DMS53 treated with DMSO at 0.1 percent for 48 hours (cell line): Measurements from ENCODE around the gene DRAXIN.

ENCODE experiments used
- DNase-seq: peaks from one replicate; lab custom pipeline; 2025; ENCODE audit not compliant: unreplicated experiment; lab: John Stamatoyannopoulos, UW

The DRAXIN gene

GRCh38 chr1:11654939-11655808 lies 36.3 kb upstream of the DRAXIN start:
- DNase-seq: no peak

DNA sequence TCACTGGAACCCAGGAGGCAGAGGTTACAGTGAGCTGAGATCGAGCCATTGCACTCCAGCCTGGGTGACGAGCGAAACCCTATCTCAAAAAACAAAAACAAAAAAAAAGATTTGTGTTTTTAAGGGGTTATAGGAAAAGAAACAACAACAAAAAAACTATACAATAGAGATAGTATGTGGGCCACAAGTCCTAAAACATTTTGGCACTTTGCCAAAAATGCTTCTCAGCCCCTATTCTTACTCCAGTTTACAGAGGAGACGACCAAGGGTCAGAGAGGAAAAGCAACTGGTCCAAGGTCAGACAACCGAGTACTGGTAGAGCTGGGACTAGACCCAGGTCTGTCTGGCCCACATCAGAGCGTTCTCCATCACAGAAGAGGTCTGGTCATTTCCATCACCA lies 33.9 kb upstream of the DRAXIN start:
- no peak for DNase-seq

DNA sequence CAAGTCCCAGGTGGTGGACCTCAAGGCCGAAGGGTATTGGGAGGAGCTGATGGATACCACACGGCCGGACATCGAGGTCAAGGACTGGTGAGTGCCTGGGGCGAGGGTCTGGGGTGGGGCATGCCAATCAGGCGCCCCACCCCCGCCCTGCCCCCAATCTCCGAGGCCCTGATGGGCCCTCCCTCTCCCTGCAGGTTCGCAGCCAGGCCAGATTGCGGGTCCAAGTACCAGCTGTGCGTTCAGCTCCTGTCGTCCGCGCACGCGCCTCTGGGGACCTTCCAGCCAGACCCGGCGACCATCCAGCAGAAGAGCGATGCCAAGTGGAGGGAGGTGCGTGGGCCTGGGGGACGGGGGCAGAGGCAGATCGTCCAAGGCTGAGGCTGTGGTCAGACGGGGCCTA lies 33.0 kb upstream of the DRAXIN start:
- DNase-seq: no peak

GRCh38 chr1:11659748-11660147 lies 31.8 kb upstream of the DRAXIN start:
- DNase-seq: no peak

DNA sequence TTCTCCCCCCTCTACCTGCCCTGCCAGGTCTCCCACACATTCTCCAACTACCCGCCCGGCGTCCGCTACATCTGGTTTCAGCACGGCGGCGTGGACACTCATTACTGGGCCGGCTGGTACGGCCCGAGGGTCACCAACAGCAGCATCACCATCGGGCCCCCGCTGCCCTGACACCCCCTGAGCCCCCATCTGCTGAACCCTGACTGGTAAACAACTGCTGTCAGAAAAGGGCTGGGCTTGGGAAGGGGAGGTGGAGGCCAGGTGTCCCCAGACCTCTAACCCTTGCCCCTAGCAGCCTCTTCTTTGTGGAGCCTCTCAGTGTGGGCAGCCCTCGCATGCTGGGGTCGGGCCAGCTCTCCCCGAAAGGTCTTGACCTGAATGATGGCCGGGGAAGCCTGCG lies 30.4 kb upstream of the DRAXIN start:
- no peak for DNase-seq

GRCh38 chr1:11664336-11665065 lies 27.0 kb upstream of the DRAXIN start:
- DNase-seq: peak; percentile 13

- no peak for DNase-seq
Measured at GRCh38 chr1:11668516-11668915, 23.0 kb upstream of the DRAXIN start.

- no peak for DNase-seq
Measured at GRCh38 chr1:11670747-11671146, 20.8 kb upstream of the DRAXIN start.

GRCh38 chr1:11671205-11671543 lies 20.3 kb upstream of the DRAXIN start:
- DNase-seq: no peak

DNA sequence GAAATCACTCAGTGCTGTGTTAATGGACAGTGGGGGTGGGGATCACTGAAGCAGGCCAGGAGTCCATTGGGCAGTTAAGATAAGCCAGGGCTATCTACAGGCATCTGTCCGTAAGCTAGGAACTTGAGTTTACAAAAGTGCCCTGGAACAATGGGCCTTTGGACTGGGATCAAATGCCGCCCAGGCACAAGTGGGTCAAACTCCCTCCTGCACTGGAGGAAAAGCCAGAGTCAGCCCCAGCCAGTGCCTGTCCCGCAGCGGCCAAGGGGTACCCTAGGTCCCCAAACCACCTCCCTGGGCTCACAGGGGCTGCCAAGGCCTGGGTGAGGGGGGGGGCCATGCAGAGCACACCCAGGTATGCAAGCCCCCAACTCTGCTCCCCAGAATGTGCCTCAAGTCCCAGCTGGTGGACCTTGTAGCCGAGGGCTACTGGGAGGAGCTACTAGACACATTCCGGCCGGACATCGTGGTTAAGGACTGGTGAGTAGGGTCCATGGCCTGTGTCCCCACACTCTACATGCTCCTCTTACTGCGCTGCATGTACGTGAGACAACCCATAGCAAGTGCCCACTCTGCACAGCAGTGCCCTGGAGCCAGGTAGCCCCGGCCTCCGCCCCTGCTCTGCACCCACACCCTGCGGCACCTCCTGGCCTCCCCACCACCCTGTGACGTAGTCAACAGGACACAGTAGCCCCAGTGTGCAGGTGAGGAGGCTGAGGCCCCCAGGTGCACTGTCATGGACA lies 19.8 kb upstream of the DRAXIN start:
- DNase-seq: no peak

GRCh38 chr1:11673089-11673769 lies 18.3 kb upstream of the DRAXIN start:
- no peak for DNase-seq

- DNase-seq: no peak
Measured at GRCh38 chr1:11674488-11674887, 17.0 kb upstream of the DRAXIN start.

DNA sequence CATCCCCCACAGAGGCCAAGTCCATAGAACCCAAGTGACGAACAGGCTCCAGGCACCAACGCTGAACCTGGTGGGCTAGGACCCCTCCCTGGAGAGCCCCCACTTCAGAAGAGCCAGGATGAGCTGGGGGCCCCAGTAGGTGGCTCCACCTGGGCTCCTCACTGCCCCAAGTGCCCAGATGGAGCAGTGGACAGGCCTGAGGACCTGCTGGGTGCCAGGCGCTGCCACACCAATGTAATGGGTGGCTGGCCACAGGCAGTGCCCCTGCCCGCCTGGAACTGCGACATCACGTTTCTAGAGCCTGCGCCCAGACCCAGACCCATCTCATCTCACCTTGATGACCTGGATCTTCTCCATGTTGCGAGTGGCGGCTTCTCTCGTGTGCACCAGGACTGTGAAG lies 16.2 kb upstream of the DRAXIN start:
- no peak for DNase-seq

DNA sequence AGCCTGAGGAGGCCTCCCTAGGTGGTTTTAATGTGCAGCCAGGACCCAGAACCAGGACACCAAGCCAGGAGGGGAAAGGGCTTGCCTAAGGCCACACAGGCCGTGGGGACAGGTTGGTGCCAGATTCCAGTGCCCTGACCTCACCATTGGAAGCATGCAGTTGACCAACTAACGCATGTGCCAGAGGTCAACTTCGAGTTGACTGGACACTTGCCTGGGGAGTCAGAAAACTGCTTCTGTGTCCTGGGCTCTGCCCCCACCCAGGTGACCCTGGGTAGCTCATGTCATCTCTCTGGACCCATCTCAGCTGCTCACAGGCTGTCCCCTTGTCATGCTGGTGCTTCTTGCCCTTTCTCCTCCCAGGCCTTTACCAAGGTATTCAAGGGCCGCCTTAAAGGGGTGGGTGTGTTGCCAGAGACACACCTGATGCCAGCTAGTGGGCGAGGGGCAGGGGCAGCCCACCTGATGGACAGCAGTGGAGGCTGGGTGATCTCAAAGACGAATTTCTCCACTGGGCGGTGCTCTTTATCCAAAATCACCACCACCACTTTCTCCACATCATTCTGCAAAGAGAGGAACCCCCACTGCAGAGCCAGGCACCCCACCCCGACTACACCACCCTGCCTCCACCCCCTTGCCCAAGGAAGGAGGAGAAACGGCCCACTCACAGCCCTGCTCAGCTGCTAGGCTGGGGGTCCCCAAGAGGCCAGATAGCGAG lies 15.0 kb upstream of the DRAXIN start:
- no peak for DNase-seq

- no peak for DNase-seq
Measured at GRCh38 chr1:11678442-11678841, 13.1 kb upstream of the DRAXIN start.

GRCh38 chr1:11680270-11681070 lies 11.0 kb upstream of the DRAXIN start:
- DNase-seq: no peak

GRCh38 chr1:11681071-11681771 lies 10.3 kb upstream of the DRAXIN start, which contains the start of gene MAD2L2:
MAD2L2 (minus strand) TSS chr1:11681148; CDS start chr1:11680601, 547 bp downstream.
- DNase-seq: peak; percentile 61

DNA sequence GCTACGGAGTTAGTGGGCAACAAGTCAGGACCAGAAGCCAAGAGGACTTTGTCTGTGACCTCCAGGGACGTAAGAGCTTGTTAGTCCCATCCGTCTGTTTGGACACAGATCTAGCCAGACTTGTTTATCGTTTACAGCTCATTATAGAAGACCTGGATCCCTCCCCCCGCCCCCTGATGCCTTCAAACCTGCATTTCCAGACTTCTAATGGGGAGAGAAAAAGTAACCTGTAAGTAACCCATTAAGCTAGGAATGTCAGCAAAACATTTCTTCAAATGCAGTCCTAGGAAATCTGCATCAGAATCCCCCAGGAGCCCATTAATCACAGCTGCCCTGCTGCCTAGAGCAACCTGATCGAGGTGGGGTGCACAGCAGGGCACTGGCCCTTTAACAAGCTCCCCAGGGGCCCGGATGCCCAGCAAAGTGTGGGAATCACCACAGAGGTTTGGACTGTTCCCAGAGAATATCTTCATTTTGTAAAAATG lies 9.2 kb upstream of the DRAXIN start:
- no peak for DNase-seq

GRCh38 chr1:11682799-11683198 lies 8.7 kb upstream of the DRAXIN start:
- DNase-seq: no peak
